Epidermal melanocyte (primary cell): Measurements from ENCODE around the gene VPS13D.
"Not testable (repeated sequence)": the region's sequence is repeated elsewhere in the genome, so short reads cannot be mapped to it uniquely, and the experiment has no call there.

Source experiments
- DNase-seq: peaks from one replicate; pipeline ENCODE4 v3.0.0; 2011; ENCODE audit warnings: low spot score; ENCODE audit not compliant: insufficient read length

Gene VPS13D

GRCh38 chr1:12444329-12444841 is 214.6 kb downstream of the VPS13D start:
- no peak for DNase-seq

GRCh38 chr1:12445257-12445656 is 215.4 kb downstream of the VPS13D start:
- DNase-seq: no peak

- no peak for DNase-seq
Measured at GRCh38 chr1:12446593-12446992, 216.8 kb downstream of the VPS13D start.

GRCh38 chr1:12447307-12447706 is 217.5 kb downstream of the VPS13D start:
- DNase-seq: no peak

- no peak for DNase-seq
Measured at GRCh38 chr1:12447849-12448312, 218.1 kb downstream of the VPS13D start.

- DNase-seq: no peak
Measured at GRCh38 chr1:12448746-12449177, 218.9 kb downstream of the VPS13D start.

- no peak for DNase-seq
Measured at GRCh38 chr1:12450090-12450755, 220.4 kb downstream of the VPS13D start.

GRCh38 chr1:12450756-12451559 is 221.1 kb downstream of the VPS13D start:
- no peak for DNase-seq

- no peak for DNase-seq
Measured at GRCh38 chr1:12451560-12451900, 221.7 kb downstream of the VPS13D start.

GRCh38 chr1:12452262-12452661 is 222.4 kb downstream of the VPS13D start:
- no peak for DNase-seq

GRCh38 chr1:12453400-12454343 is 223.8 kb downstream of the VPS13D start:
- no peak for DNase-seq

- DNase-seq: no peak
Measured at GRCh38 chr1:12454406-12455391, 224.9 kb downstream of the VPS13D start.

- DNase-seq: not testable (repeated sequence)
Measured at GRCh38 chr1:12456081-12456480, 226.3 kb downstream of the VPS13D start.

- no peak for DNase-seq
Measured at GRCh38 chr1:12456979-12457378, 227.1 kb downstream of the VPS13D start.

GRCh38 chr1:12457771-12458170 is 227.9 kb downstream of the VPS13D start:
- DNase-seq: no peak

- no peak for DNase-seq
Measured at GRCh38 chr1:12458571-12458970, 228.7 kb downstream of the VPS13D start.

- no peak for DNase-seq
Measured at GRCh38 chr1:12460121-12460520, 230.3 kb downstream of the VPS13D start.

GRCh38 chr1:12460911-12461621 is 231.2 kb downstream of the VPS13D start:
- DNase-seq: no peak

- DNase-seq: no peak
Measured at GRCh38 chr1:12461754-12462153, 231.9 kb downstream of the VPS13D start.

GRCh38 chr1:12462586-12462985 is 232.8 kb downstream of the VPS13D start:
- no peak for DNase-seq
